Middle frontal gyrus (tissue), 1 donor: ENCODE measurements around the gene SYT1.

Experiments
- DNase-seq: peaks from one replicate; pipeline ENCODE4 v3.0.0-alpha.2; 2015; ENCODE audit warnings: low spot score; ENCODE audit errors: extremely low spot score

The SYT1 gene

DNA sequence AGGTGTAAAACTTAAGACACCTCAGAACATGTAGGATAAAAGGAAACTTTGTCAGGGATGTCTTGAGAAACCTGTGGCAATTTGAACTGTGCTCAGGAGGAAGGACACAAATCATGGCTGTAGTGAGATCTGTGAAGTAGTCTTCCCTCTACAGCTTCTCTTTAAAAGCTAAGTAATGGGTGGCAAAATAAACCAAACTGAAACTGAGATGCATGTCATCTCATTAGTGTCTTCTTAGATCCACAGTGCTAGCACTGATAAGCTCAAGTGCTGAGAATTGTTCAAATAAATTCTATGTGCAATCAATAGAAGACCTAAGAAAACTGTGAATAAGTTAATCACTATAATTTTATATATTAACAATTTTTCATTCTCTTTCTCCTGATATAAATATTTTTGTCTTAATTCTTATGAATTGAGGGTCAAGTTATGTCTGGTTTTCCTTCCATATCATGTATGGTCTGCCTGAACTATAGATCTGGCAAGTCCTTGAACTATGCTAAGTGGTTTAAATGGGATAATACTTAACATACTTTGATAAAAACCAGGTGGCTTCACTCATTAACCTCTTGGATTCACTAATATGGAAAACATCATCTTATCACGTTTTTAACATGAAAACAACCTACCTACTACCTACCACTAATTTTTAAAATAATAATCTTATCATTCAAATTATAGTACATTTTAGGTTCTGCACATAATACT, 27.2 kb downstream of the SYT1 start:
- DNase-seq = no peak

GRCh38 chr12:78898416-78898815, 33.8 kb downstream of the SYT1 start:
- no peak for DNase-seq

- no peak for DNase-seq
Observed at GRCh38 chr12:78914859-78915331, 50.3 kb downstream of the SYT1 start.

DNA sequence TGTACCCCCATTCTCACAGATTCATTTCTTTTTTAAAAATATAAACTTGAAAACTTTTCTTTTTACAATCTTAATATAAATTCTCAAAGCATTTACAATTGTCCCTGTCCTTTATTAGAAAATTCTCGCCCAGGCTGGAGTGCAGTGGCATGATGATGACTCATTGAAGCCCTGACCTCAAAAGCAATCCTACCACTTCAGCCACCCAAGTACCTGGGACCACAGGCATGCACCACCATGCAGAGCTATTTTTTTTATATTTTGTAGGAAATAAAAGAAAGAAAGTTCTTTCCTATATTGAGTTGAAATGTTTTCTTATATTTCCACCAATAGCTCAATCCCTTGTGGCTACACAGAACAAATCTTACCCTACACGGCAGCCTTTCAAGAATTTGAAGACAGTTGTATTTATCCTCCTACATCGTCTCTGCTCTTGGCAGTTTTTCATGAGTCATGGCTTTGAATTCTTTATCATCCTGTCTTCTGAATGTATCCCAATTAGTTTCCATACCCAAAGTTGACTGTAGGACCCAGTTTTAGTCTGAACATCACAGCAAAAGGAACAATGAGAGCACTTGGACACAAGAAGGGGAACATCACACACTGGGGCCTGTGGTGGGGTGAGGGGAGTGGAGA, 52.4 kb downstream of the SYT1 start:
- no peak for DNase-seq

GRCh38 chr12:78917513-78917912, 52.9 kb downstream of the SYT1 start:
- DNase-seq = no peak

- DNase-seq = no peak
Observed at GRCh38 chr12:78918268-78918667, 53.7 kb downstream of the SYT1 start.

GRCh38 chr12:78928200-78929074, 63.9 kb downstream of the SYT1 start:
- DNase-seq = no peak

DNA sequence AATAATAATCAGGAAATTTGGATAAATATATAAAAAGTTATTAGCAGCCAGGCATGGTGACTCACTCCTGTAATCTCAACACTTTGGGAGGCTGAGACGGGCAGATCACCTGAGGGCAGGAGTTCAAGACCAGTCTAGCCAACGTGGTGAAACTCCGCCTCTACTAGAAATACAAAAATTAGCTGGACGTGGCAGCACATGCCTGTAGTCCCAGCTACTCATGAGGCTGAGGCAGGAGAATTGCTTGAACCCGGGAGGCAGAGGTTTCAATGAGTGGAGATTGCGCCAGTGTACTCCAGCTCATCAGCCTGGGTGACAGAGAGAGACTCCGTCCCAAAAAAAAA, 64.5 kb downstream of the SYT1 start:
- DNase-seq = no peak

DNA sequence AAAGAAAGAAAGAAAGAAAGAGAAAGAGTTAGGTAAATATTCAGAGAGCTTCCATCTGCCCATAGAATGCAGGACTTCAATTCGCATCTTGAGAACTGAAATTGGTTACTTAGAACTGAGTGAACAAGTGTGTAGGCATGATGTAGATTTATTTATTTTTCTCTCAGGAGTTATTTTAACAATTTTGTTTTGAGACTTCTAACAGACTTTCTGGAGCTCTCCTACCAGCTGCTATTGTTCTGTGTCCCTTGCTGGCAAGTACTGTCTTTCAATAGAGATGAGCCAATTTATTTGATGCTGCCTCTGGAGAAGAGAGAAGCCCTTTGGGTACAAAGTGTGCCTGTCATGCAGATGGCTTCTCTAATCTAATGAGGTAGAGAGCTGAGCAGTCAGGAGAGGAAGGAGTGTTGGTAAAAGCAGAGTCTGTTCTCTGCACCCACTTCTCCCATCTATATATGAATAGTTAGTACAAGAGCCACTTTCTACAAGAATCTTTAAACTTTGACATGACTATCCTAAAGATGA, 67.0 kb downstream of the SYT1 start:
- DNase-seq = no peak

DNA sequence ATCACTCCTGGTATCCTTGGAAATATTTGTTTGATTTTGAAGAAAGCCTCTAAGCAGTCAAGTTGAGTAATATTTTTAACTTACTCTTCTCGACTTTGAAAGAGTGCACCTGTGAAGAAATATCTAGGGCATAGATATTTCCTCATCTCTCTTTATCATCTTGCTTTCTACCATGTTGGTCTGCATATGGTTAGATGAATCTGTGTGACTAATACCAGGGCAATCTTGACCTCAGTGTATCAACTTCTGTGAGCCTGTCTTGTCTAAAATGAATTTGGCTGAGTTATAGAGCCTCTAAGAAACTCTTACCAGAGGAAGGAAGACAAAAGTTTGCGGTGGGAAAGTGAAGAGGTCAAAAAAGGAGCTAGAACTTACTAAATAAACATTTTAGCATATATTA, 68.4 kb downstream of the SYT1 start:
- DNase-seq = no peak

DNA sequence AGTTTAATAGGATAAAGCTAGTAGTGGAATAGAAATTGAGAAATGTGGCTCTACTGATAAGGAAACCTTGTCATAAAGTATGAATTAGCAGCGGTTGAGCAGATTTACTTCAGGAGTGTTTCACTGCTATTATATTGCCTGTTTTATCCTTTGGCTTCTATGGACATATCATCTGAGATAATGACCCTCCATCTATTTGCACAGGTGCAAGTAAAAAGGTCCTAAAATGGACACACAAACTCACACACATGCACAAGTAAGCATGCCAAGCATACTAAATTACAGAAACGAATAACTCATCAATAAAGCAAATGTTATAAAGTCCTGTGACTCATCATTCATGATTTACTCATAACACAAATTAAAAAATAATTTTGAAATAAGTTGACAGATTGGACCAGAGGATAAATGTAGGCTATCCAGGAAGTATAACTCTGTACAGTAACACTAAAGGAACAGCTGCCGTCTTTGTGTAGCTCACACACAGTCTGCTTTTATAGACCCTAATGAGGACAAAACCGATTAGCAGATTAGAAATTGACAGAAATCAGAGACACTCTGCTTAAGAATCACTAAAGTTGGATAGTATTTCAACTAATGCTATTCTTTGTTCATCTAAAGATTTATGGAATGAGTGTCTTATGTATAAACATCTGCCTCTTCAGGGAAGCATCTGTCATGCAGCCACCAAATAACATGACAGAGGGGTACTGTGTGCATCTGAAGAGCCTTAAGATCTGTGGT, 73.9 kb downstream of the SYT1 start:
- no peak for DNase-seq

- no peak for DNase-seq
Observed at GRCh38 chr12:78949532-78949931, 85.0 kb downstream of the SYT1 start.

DNA sequence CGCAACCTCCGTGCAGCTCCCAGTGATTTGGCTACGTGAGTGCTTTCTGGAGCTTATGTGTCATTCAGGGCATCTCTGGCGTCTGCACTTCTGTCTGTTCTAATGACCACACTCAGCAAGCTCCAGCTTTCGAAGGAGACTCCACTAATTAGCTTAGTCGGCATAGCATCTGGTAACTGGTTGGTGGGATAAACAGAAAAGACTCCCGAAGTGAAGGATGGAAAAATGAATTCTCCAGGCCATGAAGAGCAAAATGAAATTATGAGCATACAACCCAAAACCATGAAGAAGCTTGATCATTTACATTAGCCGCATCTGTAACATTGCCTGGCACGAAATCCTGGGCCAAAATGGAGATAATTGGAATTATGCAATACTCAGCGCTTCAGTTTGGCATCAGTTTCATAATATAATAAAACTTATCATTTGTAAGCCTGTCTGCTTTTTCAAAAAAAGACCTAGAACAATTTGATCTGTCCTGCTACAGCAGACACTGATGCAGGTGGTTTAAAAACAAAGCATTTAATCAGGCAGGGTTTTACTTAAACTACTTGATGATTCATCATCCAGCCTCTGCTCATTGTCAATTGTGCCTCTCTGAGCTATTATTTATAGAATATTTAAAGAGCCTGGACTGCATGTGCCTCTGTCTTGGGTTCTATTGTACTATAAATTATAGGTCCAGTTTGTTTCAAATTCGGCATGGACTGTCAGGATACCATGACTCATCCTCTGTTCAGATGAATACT, 87.4 kb downstream of the SYT1 start:
- DNase-seq = no peak

DNA sequence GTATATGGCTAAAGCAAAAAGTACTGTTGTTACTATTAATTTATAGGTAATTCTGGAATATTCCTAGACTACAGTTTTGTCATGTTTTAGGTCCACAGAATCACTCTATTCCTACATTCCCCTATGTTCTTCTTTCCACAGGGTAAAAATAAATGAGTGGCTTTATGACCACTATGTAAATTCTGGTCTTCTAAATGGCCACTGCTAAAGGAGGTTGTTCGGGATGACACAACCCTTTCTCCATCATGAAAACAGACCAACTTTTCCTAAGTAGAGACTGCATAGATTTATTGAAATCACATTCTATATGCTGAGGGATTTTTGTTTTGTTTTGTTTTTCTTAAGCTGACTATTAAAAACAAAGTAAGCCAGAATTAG, 88.0 kb downstream of the SYT1 start:
- DNase-seq = no peak

DNA sequence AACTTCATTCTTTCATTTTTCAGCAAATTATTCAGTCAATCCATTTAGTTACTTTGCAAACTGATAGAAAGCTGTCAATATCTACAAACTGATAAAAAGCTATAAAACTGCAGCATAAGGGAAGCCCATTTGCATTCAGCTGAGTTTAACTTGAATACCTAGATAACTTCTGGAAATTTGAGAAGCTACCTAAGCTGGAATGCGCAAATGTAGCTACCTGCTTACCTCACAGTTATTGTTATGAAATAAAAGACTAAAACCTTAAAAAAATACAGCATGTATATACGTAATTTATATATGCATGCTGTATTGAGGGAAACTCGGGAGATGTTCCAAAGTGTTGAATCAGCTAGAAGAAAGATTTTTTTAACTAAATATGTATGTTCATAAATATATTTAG, 94.4 kb downstream of the SYT1 start:
- DNase-seq = no peak

- no peak for DNase-seq
Observed at GRCh38 chr12:78959556-78959955, 95.0 kb downstream of the SYT1 start.

DNA sequence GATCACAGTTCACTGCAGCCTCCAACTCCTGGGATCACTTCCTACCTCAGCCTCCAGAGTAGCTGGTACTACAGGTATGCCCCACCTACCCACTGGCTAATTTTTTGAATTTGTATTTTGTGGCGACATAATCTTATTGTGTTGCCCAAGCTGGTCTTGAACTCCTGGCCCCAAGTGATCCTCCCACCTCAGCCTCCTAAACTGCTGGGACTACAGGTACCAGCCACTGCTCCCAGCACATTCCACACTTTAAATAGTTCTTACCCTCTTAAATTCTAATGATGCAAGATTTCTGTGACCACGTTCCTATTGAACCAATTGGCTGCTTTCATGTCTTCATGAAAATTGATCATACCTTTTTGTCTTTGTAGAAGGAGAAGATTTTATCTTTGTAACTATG, 96.6 kb downstream of the SYT1 start:
- no peak for DNase-seq

- DNase-seq = no peak
Observed at GRCh38 chr12:78963439-78964227, 99.1 kb downstream of the SYT1 start.

GRCh38 chr12:78964521-78964920, 99.9 kb downstream of the SYT1 start:
- no peak for DNase-seq

GRCh38 chr12:78966062-78966461, 101.5 kb downstream of the SYT1 start:
- DNase-seq = no peak
